Pancreas (tissue), 10 donors: ENCODE results near the gene CCDC178. TPM values are rescaled to one million over a fixed set of nuclear protein-coding genes. Genes with fewer than 3 reads are reported as not detected.
"Not testable (repeated sequence)": the region's sequence is repeated elsewhere in the genome, so short reads cannot be mapped to it uniquely, and the experiment has no call there.

ENCODE experiments used
- ATAC-seq, 4 donors: fragments of 200-7000 bp; cut with Tn5 transposase; one replicate each; pipeline versions ENCODE4 v1.8.0 to v1.9.1; 2020; ENCODE audit warnings: mild to moderate bottlenecking in 4 of 4, moderate library complexity in 4 of 4
- DNase-seq, 6 donors: peaks; one replicate each; pipeline ENCODE4 v3.0.0-alpha.2; 2020
- FAIRE-seq: peaks from 2 replicates; lab custom pipeline; 2012; peaks lifted over from hg19 to GRCh38; lab: Jason Lieb, UNC
- H3K27ac ChIP-seq, 4 donors: fragments of 200-600 bp; sonication (generic); 1 replicate in 3 of 4; 2 replicates in 1 of 4; pipeline versions ENCODE4 v1.5.0 to v1.8.0; 2020
- H3K27me3 ChIP-seq, 4 donors: fragments of 200-600 bp; one replicate each; pipeline ENCODE4 v1.8.0; 2021
- H3K36me3 ChIP-seq, 3 donors: fragments of 200-600 bp; sonication (generic) in 1 of 3; one replicate each; pipeline versions ENCODE4 v1.5.0 to v1.8.0; 2020 to 2021
- H3K4me1 ChIP-seq, 3 donors: fragments of 200-600 bp; one replicate each; pipeline ENCODE4 v1.8.0; 2021
- H3K4me3 ChIP-seq, 4 donors: fragments of 200-600 bp; sonication (generic) in 2 of 4; one replicate each; pipeline versions ENCODE4 v1.5.0 to v1.8.0; 2020 to 2021
- H3K9me3 ChIP-seq, 4 donors: fragments of 200-600 bp; one replicate each; pipeline ENCODE4 v1.8.0; 2021
- CTCF ChIP-seq, 4 donors: fragments of 200-600 bp; sonication (generic) in 3 of 4; IDR thresholded peaks; one replicate each; pipeline versions ENCODE4 v1.5.0 to v1.8.0; 2021; ENCODE audit warnings: antibody characterized with exemption in 4 of 4
- WGBS, 2 donors: extraction: QIAGEN DNeasy Blood & Tissue Kit; methylation state at CpG; one replicate each; pipeline ENCODE4 v1.1.7; 2013; 5-methylcytosine and 5-hydroxymethylcytosine counted together
- intact Hi-C, 3 donors: fragments of 100-400 bp; cut with DNase I; formaldehyde crosslinking; loops; one replicate each; pipeline versions ENCODE4 v1.11.1 to v1.14.2; 2022
- polyA plus RNA-seq, 2 donors: library from polyadenylated mRNA; stranded (reverse); fragments of 200-250 nt; gene quantifications; one replicate each; pipeline ENCODE4 v1.2.3, GENCODE V29; 2013
- total RNA-seq, 6 donors: library from RNA; stranded (reverse); fragmentation: NEBNext Ultra II Directional in 4 of 6; extraction: Animal tissue kit (Norgen Biotek cat#: 25700) in 4 of 6; gene quantifications; one replicate each; pipeline versions ENCODE4 v1.2.1 to v1.2.4, GENCODE V29; 2021 to 2023
- donor health status: healthy with polysubstance abuse.
- donor health status: DM: no; HTN: no; CAD: no; lungs with moderate emphysema.
- donor health status: DM: no; HTN: no; CAD: no.
- donor health status: control.
- donor health status: control.
- donor health status: Bipolar disorder and iron deficiency.
- donor health status: DM: yes; HTN: yes; CAD: no.
- donor health status: DM: no; HTN: no; CAD: no.
- donor health status: DM: no; HTN: no; CAD: no.
- donor health status: DM: yes; HTN: yes; CAD: no.

The CCDC178 gene
- total and polyA plus RNA-seq, 8 donors, result 0.11 to 1.3 (median 0.51) TPM; not detected in 1

- no peaks in the 10 kb centered on the region for H3K27me3 ChIP-seq
- no peak for ATAC-seq
- H3K4me1 ChIP-seq, result no peaks in the 10 kb centered on the region
- H3K27ac ChIP-seq, result no peak overlapping the region
- intact Hi-C loops, result no loop called here
- FAIRE-seq, result no peak
- WGBS, 2 donors, result 52 to 74% methylated on average over 3 of the region's 3 CpGs
- no peak for DNase-seq
- no peak overlapping the region for H3K4me3 ChIP-seq
- no peak for TF ChIP-seq CTCF (IDR thresholded peaks at IDR 0.05)
- no peaks in the 10 kb centered on the region for H3K9me3 ChIP-seq
- no peaks in the 10 kb centered on the region for H3K36me3 ChIP-seq
Measured at GRCh38 chr18:33184958-33185357, 255.6 kb downstream of the CCDC178 start.

DNA sequence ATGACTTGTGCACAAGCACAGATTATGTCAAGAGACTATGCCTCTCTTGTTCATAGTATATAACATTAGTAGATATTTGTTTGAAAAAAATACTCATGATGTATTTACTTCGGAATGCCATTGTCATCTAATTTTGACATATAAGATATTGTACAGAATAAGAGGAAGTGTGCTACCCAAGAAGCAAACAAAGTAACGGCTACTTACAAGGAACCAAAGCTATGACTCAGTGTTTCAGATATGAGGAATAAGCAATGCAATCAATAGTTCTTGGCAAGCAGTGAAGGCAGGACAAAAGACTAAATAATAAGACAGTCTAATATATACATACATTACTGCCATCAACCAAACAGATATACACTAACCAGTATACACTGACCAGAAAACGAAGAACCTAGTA lies 256.3 kb downstream of the CCDC178 start:
- no peaks in the 10 kb centered on the region for H3K9me3 ChIP-seq
- DNase-seq (no peak), FAIRE-seq (no peak), ATAC-seq (peak in 3 of 4 donors; percentile 29 to 30 (median 30))
- intact Hi-C loops, result no loop called here
- H3K4me3 ChIP-seq, result no peak overlapping the region
- no peaks in the 10 kb centered on the region for H3K4me1 ChIP-seq
- no peaks in the 10 kb centered on the region for H3K27me3 ChIP-seq
- 23 to 27% methylated on average over 3 of the region's 3 CpGs for WGBS, 2 donors
- no peak overlapping the region for H3K27ac ChIP-seq
- H3K36me3 ChIP-seq, result no peaks in the 10 kb centered on the region
- no peak for TF ChIP-seq CTCF (IDR thresholded peaks at IDR 0.05)

DNA sequence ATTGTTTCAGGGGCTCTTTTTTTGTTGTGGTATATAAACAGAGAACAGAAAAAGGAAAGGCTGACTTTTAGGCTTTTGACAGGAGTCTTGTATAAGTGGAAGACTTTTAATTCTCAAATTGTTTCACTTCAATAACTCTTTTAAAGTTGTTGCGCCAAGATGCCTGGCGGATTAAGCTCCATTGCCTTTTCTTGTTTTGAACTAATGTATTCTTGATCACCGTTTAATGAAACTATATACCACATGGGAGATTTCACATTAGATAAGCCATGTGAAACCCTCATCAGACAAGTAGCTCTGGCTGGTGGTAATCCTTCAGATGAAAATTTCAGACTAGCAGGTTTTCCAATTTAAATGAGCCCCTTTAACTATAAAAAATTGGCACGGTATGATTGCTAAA lies 257.4 kb downstream of the CCDC178 start:
- H3K4me1 ChIP-seq, result no peaks in the 10 kb centered on the region
- ATAC-seq (no peak), FAIRE-seq (no peak), DNase-seq (no peak)
- H3K36me3 ChIP-seq, result no peaks in the 10 kb centered on the region
- no peak for TF ChIP-seq CTCF (IDR thresholded peaks at IDR 0.05)
- intact Hi-C loops, result no loop called here
- H3K27me3 ChIP-seq, result no peaks in the 10 kb centered on the region
- 75 to 79% methylated on average over 4 of the region's 4 CpGs for WGBS, 2 donors
- H3K27ac ChIP-seq, result no peak overlapping the region
- H3K9me3 ChIP-seq, result no peaks in the 10 kb centered on the region
- H3K4me3 ChIP-seq, result no peak overlapping the region

DNA sequence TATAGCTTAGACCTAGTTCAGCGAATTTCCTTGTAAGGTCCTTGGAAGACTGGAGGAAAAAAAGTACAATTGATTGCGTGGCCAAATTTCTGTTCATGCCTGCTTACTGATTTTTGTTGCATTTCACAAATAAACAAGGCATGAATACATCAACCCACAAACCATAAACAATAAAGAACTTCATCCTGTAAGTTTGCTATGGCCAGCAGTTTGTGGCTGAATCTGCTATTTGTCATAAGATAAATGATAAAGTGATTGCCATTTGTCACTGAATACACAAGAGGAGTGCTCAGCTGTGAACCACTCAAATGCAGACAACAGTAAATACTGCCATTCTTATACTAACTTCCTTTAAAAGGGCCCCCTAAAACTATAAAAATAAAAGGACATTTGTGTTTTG lies 259.5 kb downstream of the CCDC178 start:
- 65 to 81% methylated on average over 2 of the region's 2 CpGs for WGBS, 2 donors
- Histone ChIP-seq H3K4me3 (no peak overlapping the region), H3K27me3 (no peaks in the 10 kb centered on the region), H3K9me3 (no peaks in the 10 kb centered on the region), H3K4me1 (no peaks in the 10 kb centered on the region), H3K36me3 (no peaks in the 10 kb centered on the region), H3K27ac (no peak overlapping the region)
- ATAC-seq (no peak), DNase-seq (no peak), FAIRE-seq (no peak)
- no peak for TF ChIP-seq CTCF (IDR thresholded peaks at IDR 0.05)
- intact Hi-C loops, result no loop called here

GRCh38 chr18:33169218-33169617 lies 271.3 kb downstream of the CCDC178 start:
- FAIRE-seq (no peak), DNase-seq (no peak), ATAC-seq (no peak)
- H3K27me3 ChIP-seq, result no peaks in the 10 kb centered on the region
- no peaks in the 10 kb centered on the region for H3K36me3 ChIP-seq
- H3K4me3 ChIP-seq, result no peak overlapping the region
- no peaks in the 10 kb centered on the region for H3K4me1 ChIP-seq
- no peaks in the 10 kb centered on the region for H3K9me3 ChIP-seq
- intact Hi-C loops, result no loop called here
- no peak for TF ChIP-seq CTCF (IDR thresholded peaks at IDR 0.05)
- no peak overlapping the region for H3K27ac ChIP-seq

DNA sequence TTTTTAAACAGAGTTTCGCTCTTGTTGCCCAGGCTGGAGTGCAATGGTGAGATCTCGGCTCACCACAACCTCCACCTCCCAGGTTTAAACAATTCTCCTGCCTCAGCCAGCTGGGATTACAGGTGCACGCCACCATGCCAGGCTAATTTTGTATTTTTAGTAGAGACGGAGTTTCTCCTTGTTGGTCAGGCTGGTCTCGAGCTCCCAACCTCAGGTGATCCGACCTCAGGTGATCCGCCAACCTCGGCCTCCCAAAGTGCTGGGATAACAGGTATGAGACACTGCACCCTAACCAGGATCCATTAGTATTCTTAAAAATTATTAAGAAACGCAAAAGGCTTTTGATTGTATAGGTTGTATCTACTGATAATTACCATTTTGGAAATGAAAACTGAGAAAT lies 276.4 kb downstream of the CCDC178 start:
- H3K9me3 ChIP-seq, H3K4me1 ChIP-seq, ATAC-seq, FAIRE-seq, H3K27ac ChIP-seq, H3K4me3 ChIP-seq, H3K36me3 ChIP-seq, H3K27me3 ChIP-seq, intact Hi-C loops: not testable (repeated sequence)
- peak in 1 of 6 donors; percentile 11 for DNase-seq
- 76 to 90% methylated on average over 9 of the region's 9 CpGs for WGBS, 2 donors
